GM21381 (cell line): Measurements from ENCODE around the gene RUBCNL.
"Not testable (repeated sequence)": the region's sequence is repeated elsewhere in the genome, so short reads cannot be mapped to it uniquely, and the experiment has no call there.

Source experiments
- ATAC-seq: cut with Tn5 transposase; IDR thresholded peaks from one replicate; pipeline ENCODE4 v1.9.1; 2021; ENCODE audit warnings: mild to moderate bottlenecking, moderate library complexity; ENCODE audit not compliant: unreplicated experiment

Gene RUBCNL

GRCh38 chr13:46377554-46377953 is 9.5 kb downstream of the RUBCNL start:
- ATAC-seq = no peak

- ATAC-seq = no peak
These were observed 12.3 kb downstream of the RUBCNL start for GRCh38 chr13:46374710-46375109.

GRCh38 chr13:46373623-46374022 is 13.4 kb downstream of the RUBCNL start:
- ATAC-seq = no peak

GRCh38 chr13:46372938-46373337 is 14.1 kb downstream of the RUBCNL start:
- not testable (repeated sequence) for ATAC-seq

GRCh38 chr13:46372071-46372470 is 15.0 kb downstream of the RUBCNL start:
- ATAC-seq = no peak

- no peak for ATAC-seq
These were observed 17.4 kb downstream of the RUBCNL start for GRCh38 chr13:46369506-46370277.

- no peak for ATAC-seq
These were observed 19.3 kb downstream of the RUBCNL start for GRCh38 chr13:46367617-46368327.

GRCh38 chr13:46361276-46361934 is 25.6 kb downstream of the RUBCNL start:
- ATAC-seq = no peak

GRCh38 chr13:46360604-46361003 is 26.4 kb downstream of the RUBCNL start:
- no peak for ATAC-seq

- ATAC-seq = no peak
These were observed 27.3 kb downstream of the RUBCNL start for GRCh38 chr13:46359714-46360113.

- no peak for ATAC-seq
These were observed 31.0 kb downstream of the RUBCNL start for GRCh38 chr13:46355901-46356590.

GRCh38 chr13:46355088-46355468 is 32.0 kb downstream of the RUBCNL start:
- ATAC-seq = no peak

- ATAC-seq = peak; percentile 57
These were observed 32.6 kb downstream of the RUBCNL start for GRCh38 chr13:46354156-46355087.

- no peak for ATAC-seq
These were observed 34.2 kb downstream of the RUBCNL start for GRCh38 chr13:46352805-46353204.

GRCh38 chr13:46350003-46350402 is 37.0 kb downstream of the RUBCNL start:
- ATAC-seq = no peak

- ATAC-seq = no peak
These were observed 38.1 kb downstream of the RUBCNL start for GRCh38 chr13:46348961-46349360.

GRCh38 chr13:46347277-46347676 is 39.8 kb downstream of the RUBCNL start:
- no peak for ATAC-seq

GRCh38 chr13:46345866-46346265 is 41.2 kb downstream of the RUBCNL start:
- no peak for ATAC-seq

- ATAC-seq = no peak
These were observed 41.7 kb downstream of the RUBCNL start for GRCh38 chr13:46345398-46345797.
